HG03066 (cell line): ENCODE results near the gene FHOD3.

Experiments
- ATAC-seq: cut with Tn5 transposase; IDR thresholded peaks from one replicate; pipeline ENCODE4 v1.9.1; 2021; ENCODE audit warnings: low read depth; ENCODE audit not compliant: unreplicated experiment

Gene FHOD3

DNA sequence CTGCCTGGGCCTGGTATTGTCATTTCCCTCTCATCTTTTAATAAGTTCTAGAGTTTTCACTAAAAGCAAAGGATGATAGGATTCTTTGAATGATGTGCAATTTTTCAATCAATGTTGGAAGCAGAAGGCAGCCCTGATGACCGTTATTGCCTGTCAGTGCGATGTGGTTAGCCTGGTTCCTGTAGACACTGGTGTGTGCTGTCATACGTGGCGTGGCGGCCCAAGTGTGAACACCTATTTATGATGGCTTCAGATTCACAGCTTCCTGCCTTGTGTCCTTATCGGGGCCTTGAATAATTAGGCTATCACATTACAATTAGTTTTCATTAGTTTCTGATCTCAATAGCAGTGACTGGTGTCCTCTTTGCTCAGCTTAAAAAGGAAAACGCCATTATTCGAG is 312.7 kb downstream of the FHOD3 start:
- ATAC-seq = no peak

DNA sequence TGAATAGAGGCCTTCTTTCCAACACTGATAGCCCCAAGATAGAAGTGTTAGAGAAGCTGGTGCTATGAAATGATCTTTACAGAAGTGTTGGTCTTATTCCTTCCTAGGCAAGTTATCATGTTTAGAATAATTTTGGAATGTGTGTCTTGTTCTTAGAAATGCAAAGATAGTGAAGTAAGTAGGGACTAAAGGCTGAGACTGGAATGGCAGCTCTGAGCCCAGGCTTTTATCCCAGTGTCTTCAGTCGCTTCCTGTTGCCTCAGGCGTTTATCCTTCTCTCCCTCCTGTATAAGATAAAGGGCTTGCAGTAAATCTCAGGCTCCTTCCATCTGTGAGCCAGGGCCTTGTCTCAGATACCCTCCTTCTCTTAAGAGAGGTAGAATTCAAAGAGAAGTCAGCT is 313.1 kb downstream of the FHOD3 start:
- no peak for ATAC-seq

DNA sequence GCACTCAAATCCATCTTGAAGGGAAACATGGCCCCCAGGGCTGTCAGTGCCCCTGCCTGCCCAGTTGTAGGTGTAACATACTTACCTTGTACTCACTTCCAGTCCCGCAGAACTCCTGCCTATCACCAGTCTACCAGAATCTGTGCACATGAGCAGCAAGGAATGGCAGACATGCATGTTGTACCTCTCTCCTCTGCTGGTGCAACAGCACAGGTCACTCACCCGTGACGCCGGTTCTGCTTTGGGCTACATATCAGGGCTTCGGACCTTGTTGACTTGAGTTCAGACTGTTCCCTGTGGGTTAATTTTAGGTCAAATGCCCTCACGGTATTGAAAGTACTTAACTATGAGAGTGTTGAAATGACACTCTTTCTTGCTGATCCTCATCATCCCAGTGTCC is 315.6 kb downstream of the FHOD3 start:
- ATAC-seq = no peak

DNA sequence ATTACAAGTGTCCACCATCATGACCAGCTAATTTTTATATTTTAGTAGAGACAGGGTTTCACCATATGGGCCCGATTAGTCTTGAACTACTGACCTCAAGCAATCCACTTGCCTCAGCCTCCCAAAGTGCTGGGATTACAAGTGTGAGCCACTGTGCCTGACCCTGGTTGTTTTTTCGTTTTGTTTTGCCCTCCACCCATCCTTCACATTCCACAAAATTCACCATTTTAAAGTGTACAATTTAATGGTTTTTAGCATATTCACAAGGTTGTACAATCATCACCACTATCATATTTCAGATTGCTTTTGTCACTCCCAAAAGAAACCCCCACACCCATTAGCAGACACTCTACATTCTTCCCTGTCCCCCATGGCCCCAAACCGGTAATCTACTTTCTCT is 316.3 kb downstream of the FHOD3 start:
- no peak for ATAC-seq

DNA sequence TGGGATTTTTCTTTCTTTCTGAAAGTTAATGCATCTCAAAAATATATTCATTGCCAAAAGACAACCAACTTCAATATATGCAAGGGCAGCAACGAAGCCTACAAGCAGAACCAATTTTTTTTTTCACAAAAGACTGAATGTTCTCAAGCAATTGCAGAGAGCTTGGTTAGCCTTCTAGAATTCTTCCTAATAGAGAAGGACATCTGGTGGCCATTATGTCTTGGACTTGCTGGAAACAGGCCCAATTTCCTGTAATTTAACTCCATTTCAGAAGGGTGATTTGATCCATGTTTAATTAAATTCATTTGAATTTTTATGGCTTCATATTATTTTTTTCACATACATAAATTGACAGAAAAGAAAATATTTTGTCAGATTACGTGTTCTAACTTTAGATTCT is 323.3 kb downstream of the FHOD3 start:
- no peak for ATAC-seq

DNA sequence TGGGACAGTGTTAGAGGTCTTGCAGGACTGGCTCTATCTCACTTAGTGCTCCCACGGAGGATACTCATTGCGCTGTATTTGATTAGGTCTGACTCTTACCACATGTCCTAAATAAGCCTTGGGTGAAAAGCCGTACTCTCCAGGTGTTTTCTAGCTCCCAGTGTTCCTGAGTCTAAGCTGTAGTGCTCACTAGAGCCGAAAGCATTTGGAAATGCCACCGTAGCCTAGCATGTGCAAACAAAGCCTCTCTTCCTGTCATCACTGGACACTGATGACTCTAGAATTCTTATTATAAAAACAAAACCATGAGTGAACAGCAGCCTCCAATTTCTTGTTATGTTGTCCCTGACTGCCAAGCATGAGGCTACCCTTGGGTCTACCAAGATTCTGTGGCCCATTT is 325.1 kb downstream of the FHOD3 start:
- ATAC-seq = no peak

DNA sequence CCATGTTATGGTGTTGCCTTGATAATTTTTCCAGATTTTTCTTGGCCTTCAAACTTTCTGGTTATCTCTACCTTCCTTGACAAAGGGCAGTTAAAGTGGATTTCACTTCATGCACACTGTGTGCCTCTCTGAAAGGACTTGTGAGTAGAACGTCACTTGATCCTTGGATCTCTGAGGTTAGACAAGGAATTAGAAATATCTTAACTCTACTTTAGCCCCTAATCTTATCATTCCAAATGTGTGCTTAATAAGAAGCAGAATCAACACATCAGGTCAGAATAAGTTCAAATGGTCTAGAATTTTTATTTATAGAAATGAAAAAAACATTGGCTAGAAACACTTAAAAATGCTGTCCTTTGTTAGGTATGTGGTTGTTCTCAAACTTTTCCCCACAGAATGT is 325.6 kb downstream of the FHOD3 start:
- ATAC-seq = no peak

DNA sequence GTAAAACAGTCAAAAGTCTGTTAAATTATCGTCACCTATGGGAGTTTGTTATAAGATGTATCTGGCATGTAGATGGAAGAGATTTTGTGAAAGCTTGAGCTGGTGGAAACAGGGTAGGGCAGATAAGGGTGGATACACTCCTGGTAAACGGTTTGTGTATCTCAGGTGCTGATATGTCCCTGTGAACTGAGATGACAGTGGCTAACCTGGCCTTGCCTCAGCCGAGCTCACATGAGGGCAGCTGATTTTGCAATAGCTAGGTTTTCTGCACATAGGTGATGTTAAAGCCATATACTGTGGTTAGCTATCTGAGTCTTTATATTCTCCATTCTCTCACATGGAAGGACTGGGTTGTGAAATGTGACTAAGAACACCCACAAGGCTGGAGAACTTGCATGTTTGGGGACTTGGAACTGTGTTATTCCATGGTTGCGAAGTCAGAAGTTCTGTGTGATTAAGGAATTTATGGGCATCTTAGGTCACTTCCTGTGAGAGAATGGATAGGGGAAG is 326.2 kb downstream of the FHOD3 start:
- no peak for ATAC-seq

DNA sequence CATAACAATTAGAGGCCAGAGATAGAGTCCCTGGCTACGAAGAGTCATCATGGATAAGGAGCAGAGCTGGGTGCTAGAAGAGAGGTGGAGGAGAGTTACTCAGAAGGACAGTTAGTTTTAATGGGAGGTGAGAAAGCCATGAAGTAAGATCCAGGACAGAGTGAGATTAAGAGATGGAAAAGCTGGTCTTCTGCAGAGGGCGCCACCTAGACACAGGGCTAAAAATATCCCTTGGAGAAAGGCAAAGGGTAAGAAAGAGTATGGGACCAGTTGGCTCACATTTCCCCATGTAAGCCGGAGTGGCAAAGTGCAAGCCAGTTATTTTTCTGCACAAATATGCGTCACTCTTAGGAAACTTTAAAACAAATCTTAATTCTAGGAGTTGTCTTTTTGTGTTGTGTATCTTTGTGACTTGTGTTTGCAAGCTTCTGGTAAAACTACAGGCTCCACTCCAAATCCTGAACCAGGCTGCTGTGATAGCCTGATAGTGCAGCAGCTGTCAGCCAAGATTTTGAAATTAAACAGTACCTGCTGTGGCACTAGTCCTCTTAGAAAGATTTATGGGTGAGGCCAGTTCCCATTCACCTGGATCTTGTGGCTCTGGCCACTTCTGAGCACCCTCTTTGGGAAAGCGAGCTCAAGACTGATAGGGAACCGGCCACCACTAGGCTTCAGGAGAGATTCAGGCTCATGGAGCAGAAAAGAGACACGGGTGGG is 327.1 kb downstream of the FHOD3 start:
- no peak for ATAC-seq

DNA sequence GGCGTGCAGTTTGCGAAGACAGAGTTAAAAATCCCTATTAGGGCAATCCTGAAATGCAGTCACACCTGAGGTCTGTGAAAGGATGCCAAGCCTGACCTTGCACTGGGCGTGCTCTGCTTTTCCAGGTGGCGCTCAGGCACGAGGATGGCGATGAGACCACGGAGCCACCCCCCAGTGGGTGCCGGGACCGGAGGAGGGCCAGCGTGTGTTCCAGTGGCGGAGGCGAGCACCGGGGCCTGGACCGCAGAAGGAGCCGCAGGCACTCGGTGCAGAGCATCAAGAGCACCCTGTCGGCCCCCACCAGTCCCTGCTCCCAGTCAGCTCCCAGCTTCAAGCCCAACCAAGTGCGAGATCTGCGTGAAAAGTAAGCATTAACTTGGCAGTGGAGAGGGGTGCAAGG is 327.9 kb downstream of the FHOD3 start:
- ATAC-seq = no peak

DNA sequence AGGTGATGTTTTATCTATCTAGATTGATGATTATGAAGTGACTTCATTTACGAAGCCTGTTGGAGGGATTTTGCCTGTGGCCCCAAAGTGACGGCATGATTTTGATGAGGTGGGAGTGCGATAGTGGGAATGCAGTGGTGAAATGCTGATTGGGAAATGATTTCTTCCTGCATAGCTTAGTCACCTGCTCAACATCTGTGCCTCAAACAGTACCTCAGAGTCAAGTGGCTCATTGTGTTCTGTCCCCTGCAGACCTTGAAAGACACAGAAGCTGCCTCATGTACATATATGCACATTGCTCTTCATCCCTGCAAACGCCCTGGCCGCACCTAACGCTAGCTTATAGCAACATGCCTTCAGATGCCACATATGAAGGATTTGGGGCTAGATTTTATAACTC is 330.1 kb downstream of the FHOD3 start:
- ATAC-seq = no peak

DNA sequence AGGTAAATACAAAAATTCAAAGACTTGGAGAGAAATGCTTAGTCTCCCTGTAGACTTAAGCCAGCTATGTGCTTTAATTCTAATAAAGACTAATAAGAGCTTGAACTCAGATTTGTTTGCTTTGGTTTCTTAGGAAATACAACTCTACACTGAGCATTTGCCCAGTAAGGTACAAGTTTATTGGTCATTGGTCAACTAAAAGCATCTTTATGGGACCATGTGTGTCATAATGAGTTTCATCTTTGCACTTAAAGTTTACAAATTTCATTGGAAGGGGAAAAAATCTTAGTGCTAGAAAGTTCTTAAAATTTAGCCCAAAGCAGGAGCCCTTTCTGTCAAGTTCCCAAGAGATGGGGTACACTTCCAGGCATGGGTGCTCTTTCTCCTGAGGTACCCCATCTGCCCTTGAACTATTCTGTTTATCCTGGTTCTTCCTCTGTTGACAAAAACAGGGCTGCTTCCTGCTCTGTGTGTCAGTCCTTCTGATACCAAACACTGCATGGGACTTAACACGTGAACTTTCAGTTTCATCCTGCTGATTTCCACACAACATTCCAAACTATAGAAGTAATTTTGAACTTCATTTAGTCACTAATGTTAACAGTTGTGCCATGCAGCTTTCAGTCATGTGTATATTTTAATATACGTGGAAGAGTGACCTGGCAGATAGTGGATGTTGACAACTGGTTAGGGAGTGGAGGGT is 331.1 kb downstream of the FHOD3 start:
- no peak for ATAC-seq

DNA sequence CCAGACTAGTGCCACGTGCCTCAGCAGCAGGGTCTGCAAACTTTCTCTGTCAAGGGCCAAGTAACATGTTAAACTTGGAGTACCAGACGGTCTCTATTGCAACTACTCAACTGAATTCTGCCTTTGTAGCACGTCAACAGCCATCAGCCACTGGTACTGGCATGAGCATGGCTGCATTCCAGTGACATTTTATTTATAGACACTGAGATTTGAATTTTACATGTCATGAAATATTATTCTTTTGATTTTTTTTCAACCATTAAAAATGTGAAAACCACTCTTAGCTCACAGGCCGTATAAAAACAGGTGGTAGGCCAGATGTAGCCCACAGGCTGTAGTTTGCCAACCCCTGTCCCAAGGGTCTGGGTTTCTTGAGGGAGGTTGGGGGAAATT is 331.6 kb downstream of the FHOD3 start:
- no peak for ATAC-seq

DNA sequence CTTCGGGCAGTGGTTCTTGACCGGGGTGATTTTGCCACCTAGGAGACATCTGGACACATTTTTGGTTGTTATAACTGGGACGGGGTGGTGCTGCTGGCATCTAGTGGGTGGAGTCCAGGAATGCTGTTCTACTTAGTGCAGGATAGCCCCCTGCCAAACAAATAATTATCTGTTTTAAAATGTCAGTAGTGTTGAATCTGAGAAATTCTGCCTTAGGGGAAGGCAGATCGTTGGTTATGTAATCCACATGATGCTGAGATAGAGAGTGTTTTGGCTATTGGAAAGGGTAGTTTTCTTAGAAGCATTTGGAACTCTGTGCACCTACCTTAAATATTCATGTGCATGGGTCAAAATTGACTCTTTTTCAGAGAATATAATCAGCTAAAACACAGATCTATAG is 332.3 kb downstream of the FHOD3 start:
- no peak for ATAC-seq

DNA sequence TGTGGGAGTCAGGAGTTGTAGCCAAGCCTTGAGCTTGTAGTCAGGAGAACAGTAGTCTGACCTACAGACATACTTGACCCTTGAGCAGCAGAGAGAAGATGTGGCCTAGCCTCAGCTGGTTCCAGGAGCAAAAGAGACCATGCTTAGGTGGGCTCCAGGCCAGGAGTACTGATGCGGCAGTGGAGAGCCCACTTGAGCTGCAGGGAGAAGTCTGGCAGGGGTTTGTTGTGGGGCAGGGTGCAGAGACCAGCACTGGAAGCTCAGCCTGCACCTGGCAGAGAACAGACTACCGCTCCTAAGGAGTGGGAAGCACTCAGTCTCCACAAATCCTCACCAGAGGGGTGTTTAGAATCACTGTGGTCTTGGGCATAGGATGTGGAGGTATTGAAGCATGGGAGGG is 333.4 kb downstream of the FHOD3 start:
- ATAC-seq = no peak

DNA sequence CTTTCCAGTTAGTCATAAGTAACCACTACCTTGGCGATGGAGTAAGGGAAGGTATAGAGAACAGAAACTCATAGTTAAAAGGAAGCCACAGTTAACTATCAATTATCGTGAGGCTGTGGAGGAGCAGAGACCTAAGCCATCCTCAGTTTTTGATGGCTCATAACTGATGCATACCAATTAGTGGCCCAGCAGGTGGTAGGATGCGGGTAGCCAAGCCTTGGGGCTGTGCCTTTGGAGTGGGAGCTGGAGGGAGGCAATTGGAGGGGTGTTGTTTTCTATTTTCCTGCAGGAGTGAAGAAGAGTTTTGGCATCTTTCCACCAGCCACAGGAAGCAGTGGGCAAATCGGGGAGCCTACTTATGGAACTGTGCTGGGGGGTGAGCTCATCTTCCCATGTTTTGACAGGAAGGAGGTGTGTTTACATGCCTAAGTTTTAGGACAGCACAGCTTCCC is 336.5 kb downstream of the FHOD3 start:
- peak; percentile 28 for ATAC-seq

DNA sequence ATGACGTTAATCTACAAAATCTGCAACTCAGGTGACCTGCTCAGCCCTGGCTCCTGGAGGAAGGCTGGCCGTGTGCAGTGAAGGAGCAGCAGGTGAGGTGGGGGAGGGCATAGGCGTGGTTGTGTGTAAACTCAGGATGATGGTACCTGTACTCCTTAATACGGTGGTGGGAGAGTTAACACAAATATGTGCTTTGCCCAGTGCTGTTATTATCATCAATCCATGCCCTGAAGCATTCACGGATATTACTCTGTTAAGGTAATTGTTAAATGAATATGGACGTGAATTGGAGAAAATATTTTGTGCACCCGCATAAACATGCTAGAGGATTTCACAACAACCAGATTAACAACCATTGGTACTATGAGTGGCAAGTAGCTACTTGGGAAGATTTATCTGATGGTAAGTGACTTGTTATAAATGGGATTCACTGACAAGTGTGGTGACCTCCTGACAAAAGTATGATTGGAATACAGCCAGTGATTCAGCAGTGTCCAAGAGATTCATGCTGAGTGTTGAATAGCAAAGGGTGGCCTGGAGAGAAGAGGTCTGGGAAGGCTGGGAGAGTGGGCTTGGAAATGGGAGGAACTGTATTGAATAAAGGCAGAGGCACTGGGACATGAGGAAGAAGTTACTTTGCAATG is 337.2 kb downstream of the FHOD3 start:
- no peak for ATAC-seq

DNA sequence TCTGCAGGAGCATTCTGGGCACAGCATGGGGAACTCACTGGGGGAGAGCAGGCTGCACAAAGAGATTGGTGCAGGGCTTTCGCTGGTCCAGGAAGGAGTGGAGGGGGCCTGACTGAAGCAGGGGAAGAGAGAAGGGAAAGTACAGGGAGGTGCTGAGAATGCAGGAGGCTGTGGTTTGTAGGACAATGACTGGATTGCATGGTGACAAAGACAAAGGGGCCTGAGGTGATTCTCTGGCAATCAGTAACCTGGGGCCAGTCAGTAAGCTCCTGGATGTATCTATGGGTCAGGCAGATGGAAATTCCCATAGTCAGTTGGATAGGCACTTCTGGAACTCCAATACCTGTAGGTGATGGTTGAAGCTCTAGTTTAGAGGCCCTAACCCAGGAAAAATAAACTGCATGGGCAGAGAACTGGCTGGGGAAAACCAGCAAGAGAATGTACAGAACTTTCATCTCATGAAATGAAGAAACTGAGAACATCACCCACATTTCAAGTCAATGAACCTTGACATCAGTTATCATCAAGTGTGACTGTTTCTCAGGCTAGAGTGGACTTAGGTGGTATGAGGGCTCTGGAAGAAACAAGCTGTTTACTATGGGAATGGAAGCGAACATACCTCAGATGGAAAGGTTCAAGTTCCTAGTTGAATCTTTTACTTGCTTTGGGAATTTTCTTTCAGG is 338.0 kb downstream of the FHOD3 start:
- ATAC-seq = no peak

DNA sequence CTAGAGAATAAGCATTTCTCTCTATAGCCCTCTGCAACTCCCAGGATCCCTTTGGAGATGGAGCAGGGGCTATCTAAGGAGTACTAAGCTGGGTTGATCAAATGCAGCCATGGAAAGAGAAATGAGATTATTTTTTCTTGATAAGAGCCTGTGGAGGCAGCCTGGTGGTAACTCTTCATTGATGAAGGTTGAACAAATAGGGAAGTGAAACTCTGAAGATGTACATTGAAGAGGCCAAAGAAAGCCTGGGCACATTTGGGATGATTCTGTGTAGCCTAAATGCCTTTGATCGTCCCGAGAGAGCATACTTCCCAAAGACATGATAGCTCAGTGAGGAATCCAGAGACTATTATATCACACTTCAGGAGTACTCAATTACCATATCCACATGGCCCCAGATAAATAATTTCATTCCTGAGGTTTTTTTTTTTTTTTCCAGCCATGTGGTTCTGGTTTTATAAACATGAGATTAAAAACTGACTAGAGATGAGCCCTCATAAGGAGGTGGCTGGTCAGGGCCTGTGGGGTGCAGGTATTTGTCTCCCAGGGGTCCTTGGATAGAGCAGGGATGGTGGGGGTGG is 338.8 kb downstream of the FHOD3 start:
- no peak for ATAC-seq

DNA sequence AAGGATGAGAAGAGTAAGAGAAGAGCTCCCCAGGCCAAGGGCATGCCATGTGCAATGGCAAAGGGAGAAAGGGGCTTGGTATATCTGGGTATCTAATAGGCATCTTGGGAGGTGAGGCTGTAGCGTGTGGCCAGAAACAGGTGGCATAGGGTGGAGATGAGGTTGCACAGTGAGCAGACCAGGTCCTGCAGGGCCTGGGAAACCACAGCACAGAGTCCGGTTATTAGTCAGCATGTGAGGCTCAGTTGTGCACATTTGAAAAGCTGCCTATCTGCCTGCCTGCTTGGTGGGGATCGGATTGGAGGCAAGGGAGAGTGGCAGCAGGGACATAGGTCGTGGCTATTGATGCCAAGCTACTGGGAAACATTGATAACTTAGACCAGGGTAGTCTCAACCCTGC is 340.7 kb downstream of the FHOD3 start:
- peak; percentile 87 for ATAC-seq
